GM12891 (cell line): ENCODE data around the gene PRDM16.

Experiments used
- PAX5 ChIP-seq: IDR thresholded peaks from 2 replicates; pipeline ENCODE4 v1.6.1; 2011; ENCODE audit warnings: low read length, moderate library complexity, mild to moderate bottlenecking; ENCODE audit not compliant: insufficient read depth, severe bottlenecking
- POLR2A ChIP-seq: IDR thresholded peaks from 2 replicates; pipeline ENCODE4 v1.6.1; 2011; ENCODE audit warnings: low read depth, low read length, control low read depth
- POLR2AphosphoS5 ChIP-seq: IDR thresholded peaks from 2 replicates; pipeline ENCODE4 v1.6.1; 2011; ENCODE audit warnings: low read depth, low read length, control low read depth
- POU2F2 ChIP-seq: IDR thresholded peaks from 2 replicates; pipeline ENCODE4 v1.6.1; 2011; ENCODE audit warnings: low read depth, mild to moderate bottlenecking, control low read depth, low read length, moderate library complexity
- SPI1 ChIP-seq: IDR thresholded peaks from 2 replicates; pipeline ENCODE4 v1.6.1; 2011; ENCODE audit warnings: low read depth, low read length, control low read depth
- TAF1 ChIP-seq: IDR thresholded peaks from 2 replicates; pipeline ENCODE4 v1.6.1; 2011; ENCODE audit warnings: low read depth, low read length, control low read depth

DNA sequence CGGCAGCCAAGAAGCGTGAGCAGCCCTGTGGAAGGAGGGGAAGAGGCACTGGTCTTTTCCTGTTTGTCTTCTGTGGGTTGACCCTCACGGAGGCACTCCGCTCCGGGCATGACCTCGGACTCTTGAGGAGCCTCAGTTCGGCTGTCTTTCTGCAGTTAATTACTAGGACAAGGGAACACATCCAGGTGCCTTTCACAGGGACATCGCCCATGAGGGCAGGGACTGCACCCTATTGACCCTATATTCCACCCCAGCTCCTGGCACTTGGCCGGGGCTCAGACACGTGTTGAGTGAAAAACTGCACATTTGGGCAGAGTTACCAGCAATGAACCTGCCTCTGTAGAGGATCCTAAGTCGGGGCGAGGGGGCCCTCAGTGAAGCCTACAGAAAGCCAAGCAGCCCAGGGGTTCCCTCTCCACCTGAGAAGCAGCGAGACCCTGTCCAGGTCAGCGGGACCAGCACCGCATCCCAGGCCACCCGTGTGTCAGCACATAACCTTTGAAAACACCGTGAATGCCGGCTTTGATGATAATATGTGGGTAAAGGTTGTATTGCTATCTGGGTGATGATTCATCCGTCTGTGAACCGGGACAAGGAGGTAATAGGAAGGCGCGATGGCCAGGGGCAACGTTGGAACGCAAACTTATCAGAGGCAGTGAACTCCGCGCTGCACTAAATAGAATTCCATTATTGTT, 224.0 kb downstream of the PRDM16 start:
- no peak for TF ChIP-seq POLR2AphosphoS5
- TF ChIP-seq POLR2A, result no peak
- TF ChIP-seq PAX5, result no peak
- TF ChIP-seq POU2F2, result no peak
- no peak for TF ChIP-seq SPI1
- no peak for TF ChIP-seq TAF1
